K562 (cell line): ENCODE measurements around the gene RERE. TPM values are rescaled to one million over a fixed set of nuclear protein-coding genes. Genes with fewer than 3 reads are reported as not detected.
A peak's percentile ranks its signal among the peaks of the same experiment; 100 is the strongest.

Experiments used
- ATAC-seq: fragments of 200-7000 bp; cut with Tn5 transposase; 3 replicates; pipeline ENCODE4 v1.9.1; 2020; ENCODE audit warnings: moderate library complexity
- BruUV-seq: library from RNA; stranded (reverse); fragments of 400-500 nt; replicated peaks from 2 replicates; lab custom pipeline; 2021; lab: Mats Ljungman, UMichigan
- CTCF ChIA-PET: fragments of 300-600 bp; formaldehyde crosslinking; extraction: SDS; loops from one replicate; lab custom pipeline; 2021; ENCODE audit warnings: low intra/inter-chr PET ratio; lab: Yijun Ruan, JAX
- POLR2A ChIA-PET: fragments of 300-600, 350-650 bp; sonication (Branson Sonifier 250); formaldehyde crosslinking; extraction: SDS; loops from one replicate; lab custom pipeline; 2021; ENCODE audit warnings: antibody characterized with exemption, inconsistent platforms; lab: Yijun Ruan, JAX
- DNase-seq, 4 experiments: peaks; one replicate each; pipeline versions ENCODE4 v3.0.0 to v3.0.0-alpha.2; 2011 to 2018; ENCODE audit warnings: low spot score in 3 of 4, mixed read lengths in 3 of 4; ENCODE audit errors: extremely low read depth in 1 of 4
- FAIRE-seq: peaks from 2 replicates; lab custom pipeline; 2011; peaks lifted over from hg19 to GRCh38; lab: Jason Lieb, UNC
- H2AFZ ChIP-seq: 2 replicates; pipeline ENCODE4 v1.6.0; 2011; ENCODE audit warnings: low read depth, low read length, control low read depth, inconsistent platforms
- H3K27ac ChIP-seq: fragments of 200-600 bp; 3 replicates; pipeline ENCODE4 v1.8.0; 2011; ENCODE audit warnings: low read depth, mild to moderate bottlenecking, control low read depth, inconsistent platforms, low read length, moderate library complexity, mixed read lengths; ENCODE audit errors: extremely low read depth
- H3K27me3 ChIP-seq, 2 experiments: fragments of 300-600 bp in 1 of 2; 2 replicates in 1 of 2; 3 replicates in 1 of 2; pipeline versions ENCODE4 v1.6.0 to v1.8.0; 2011; ENCODE audit warnings: inconsistent platforms in 2 of 2, low read length in 2 of 2, mild to moderate bottlenecking in 1 of 2, mixed read lengths in 1 of 2, moderate library complexity in 1 of 2; ENCODE audit not compliant: control insufficient read depth in 2 of 2, insufficient read depth in 2 of 2
- H3K36me3 ChIP-seq: fragments of 300-600 bp; 3 replicates; pipeline ENCODE4 v1.8.0; 2011; ENCODE audit warnings: mild to moderate bottlenecking, low read length, inconsistent platforms; ENCODE audit not compliant: control insufficient read depth, insufficient read depth
- H3K4me1 ChIP-seq, 2 experiments: fragments of 200-600 bp in 1 of 2; replicated peaks in 1 of 2; 2 replicates in 1 of 2; 3 replicates in 1 of 2; pipeline versions ENCODE4 v1.5.1 to v1.8.0; 2011; ENCODE audit warnings: inconsistent platforms in 2 of 2, low read length in 2 of 2, mild to moderate bottlenecking in 1 of 2, mixed read lengths in 1 of 2, moderate library complexity in 1 of 2; ENCODE audit not compliant: control insufficient read depth in 2 of 2, insufficient read depth in 2 of 2
- H3K4me2 ChIP-seq: 2 replicates; pipeline ENCODE4 v1.6.1; 2011; ENCODE audit warnings: low read length, control low read depth, inconsistent platforms, mixed read lengths; ENCODE audit not compliant: insufficient read depth
- H3K4me3 ChIP-seq: fragments of 200-600 bp; sonication (generic), shearing (Covaris generic); 2 replicates; pipeline ENCODE4 v1.5.1; 2016; ENCODE audit warnings: control low read depth, inconsistent platforms
- H3K79me2 ChIP-seq: fragments of 200-600 bp; 3 replicates; pipeline ENCODE4 v1.8.0; 2011; ENCODE audit warnings: low read length, inconsistent platforms; ENCODE audit not compliant: control insufficient read depth, insufficient read depth
- H3K9ac ChIP-seq, 2 experiments: 2 replicates each; pipeline versions ENCODE4 v1.6.0 to v1.6.1; 2011; ENCODE audit warnings: low read depth in 2 of 2, low read length in 2 of 2, control low read depth in 1 of 2, inconsistent platforms in 1 of 2, mild to moderate bottlenecking in 1 of 2, mixed read lengths in 1 of 2; ENCODE audit not compliant: insufficient read depth in 1 of 2
- H3K9me1 ChIP-seq: one replicate; pipeline ENCODE4 v1.6.0; 2011; ENCODE audit warnings: inconsistent platforms, mild to moderate bottlenecking, low read length, moderate library complexity; ENCODE audit not compliant: control insufficient read depth, insufficient read depth
- H3K9me3 ChIP-seq: replicated peaks from 2 replicates; pipeline ENCODE4 v1.5.1; 2011; ENCODE audit warnings: low read depth, low read length, inconsistent platforms; ENCODE audit not compliant: control insufficient read depth, insufficient read depth
- H4K20me1 ChIP-seq: replicated peaks from 2 replicates; pipeline ENCODE4 v1.6.1; 2011; ENCODE audit warnings: low read length, inconsistent platforms, mixed read lengths; ENCODE audit not compliant: control insufficient read depth, insufficient read depth
- CEBPB ChIP-seq: fragments of 450-650 bp; IDR thresholded peaks from 2 replicates; pipeline ENCODE4 v1.6.1; 2016; ENCODE audit warnings: missing genetic modification characterization, missing compliant biosample characterization
- CHD1 ChIP-seq: fragments of 200-600 bp; sonication (generic); IDR thresholded peaks from one replicate; pipeline ENCODE4 v1.6.1; 2012; ENCODE audit warnings: mild to moderate bottlenecking, moderate library complexity, low read length, inconsistent platforms
- EGR1 ChIP-seq: fragments of 450-650 bp; conservative IDR thresholded peaks from 2 replicates; pipeline ENCODE4 v1.6.1; 2017; ENCODE audit warnings: mild to moderate bottlenecking
- FOXA3 ChIP-seq, 2 experiments: fragments of 450-650 bp in 1 of 2; sonication (generic) in 1 of 2; formaldehyde crosslinking; IDR thresholded peaks in 1 of 2; conservative IDR thresholded peaks in 1 of 2; 2 replicates each; pipeline versions ENCODE4 v1.4.0 to v1.8.0; 2020 to 2022; ENCODE audit warnings: mild to moderate bottlenecking in 2 of 2, missing genetic modification reagents in 1 of 2
- MLLT1 ChIP-seq, 2 experiments: fragments of 450-650 bp; IDR thresholded peaks; 2 replicates each; pipeline ENCODE4 v1.6.1; 2016
- NFIC ChIP-seq: fragments of 450-650 bp; IDR thresholded peaks from 2 replicates; pipeline ENCODE4 v1.6.1; 2017; ENCODE audit warnings: mild to moderate bottlenecking, inconsistent platforms
- WGBS: fragments of 100-300 bp; shearing (Covaris generic); methylation state at CpG from one replicate; pipeline ENCODE4 v1.1.6; 2016; ENCODE audit warnings: low coverage, mixed read lengths; ENCODE audit not compliant: insufficient coverage; ENCODE audit errors: missing lambda C conversion rate; 5-methylcytosine and 5-hydroxymethylcytosine counted together
- in situ Hi-C: fragments of 300-500 bp; cut with MboI; formaldehyde crosslinking; loops from 4 replicates; pipeline ENCODE4 v1.15.0; 2018; ENCODE audit warnings: inconsistent platforms, mixed read lengths
- intact Hi-C: fragments of 100-400 bp; cut with micrococcal nuclease; formaldehyde crosslinking; loops from 2 replicates; pipeline ENCODE4 v1.14.2; 2022
- polyA plus RNA-seq, 8 experiments: library from polyadenylated mRNA; depleted of rRNA in 4 of 8; stranded (reverse) in 5 of 8; unstranded in 3 of 8; fragments of >200 nt; fragmentation: Nextera tagmentation in 2 of 8; fragmentation: Illumina TruSeq in 1 of 8; extraction: Ambion mirVana in 2 of 8; extraction: Trizol in 1 of 8; gene quantifications; 2 replicates each; pipeline versions ENCODE4 v1.2.1 to v1.2.3, GENCODE V29; 2011 to 2014; ENCODE audit warnings: inconsistent platforms in 1 of 8, missing spikeins in 1 of 8
- total RNA-seq, 7 experiments: library from RNA; depleted of rRNA in 6 of 7; stranded (reverse); fragments of >200 nt in 6 of 7; fragmentation: Illumina TruSeq in 2 of 7; extraction: Trizol in 2 of 7; gene quantifications; 2 replicates each; pipeline versions ENCODE4 v1.2.1 to v1.2.3, GENCODE V29; 2011 to 2021; ENCODE audit warnings: low replicate concordance in 1 of 7

The RERE gene
- total and polyA plus RNA-seq, 9 of the 15 experiments (the other 6 are each of a cell fraction or from before 2014, with no cell fraction given), result 3.0 to 51.5 (median 13.4) TPM

DNA sequence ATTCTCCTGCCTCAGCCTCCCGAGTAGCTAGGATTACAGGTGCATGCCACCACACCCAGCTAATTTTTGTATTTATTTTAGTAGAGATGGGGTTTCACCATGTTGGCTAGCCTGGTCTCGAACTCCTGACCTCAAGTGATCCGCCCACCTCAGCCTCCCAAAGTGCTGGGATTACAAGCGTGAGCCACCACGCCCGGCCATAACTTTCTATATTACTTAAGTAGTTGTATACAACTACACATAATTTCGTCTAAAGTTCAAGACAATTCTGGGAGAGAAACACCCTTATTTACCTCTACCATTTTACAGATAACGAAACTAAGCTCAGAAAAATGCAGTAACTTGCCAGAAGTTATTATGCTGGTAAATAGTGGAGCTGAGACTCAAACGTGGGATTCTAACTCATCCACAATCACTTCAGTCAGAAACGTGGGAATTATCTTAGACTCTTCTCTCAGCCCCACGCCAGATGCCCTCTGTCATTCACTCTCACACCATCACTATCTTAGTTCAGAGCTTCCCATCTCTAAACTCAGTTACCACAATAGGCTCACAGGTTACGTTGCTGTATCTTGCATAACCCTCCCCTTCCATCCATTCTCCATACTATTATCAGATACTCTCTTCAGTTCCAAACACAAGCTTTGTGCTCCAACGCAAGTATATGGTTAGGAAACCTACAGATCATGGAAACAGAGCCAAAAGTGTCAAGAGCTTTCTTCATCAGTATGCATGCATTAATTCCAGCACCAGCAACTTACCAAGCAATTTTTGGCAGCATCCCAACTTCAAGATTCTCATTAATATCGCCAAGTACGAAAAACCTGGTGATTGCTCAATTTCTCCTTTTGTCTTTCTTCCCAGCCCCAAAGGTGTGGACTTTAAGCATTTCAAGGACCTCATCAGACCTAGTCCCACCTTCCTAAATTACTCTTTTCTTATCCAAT, 69.3 kb downstream of the RERE start:
- ChIA-PET POLR2A (interaction anchor here (0.6 to 2.1 kb wide), 7 partner anchors 9 to 266 kb away, joined by 3 to 7 read pairs (median 3); no protein-coding TSS in a partner anchor), CTCF (no interaction called here)

More for the DNA sequence above, 69.3 kb downstream of the RERE start:
- ATAC-seq (no peak), DNase-seq (no peak), FAIRE-seq (no peak)
- no peaks in the 10 kb centered on the region for H3K36me3 ChIP-seq
- no peak overlapping the region for H3K27ac ChIP-seq
- peaks cover 3% of the 10 kb centered on the region for H3K9me1 ChIP-seq
- no peak overlapping the region for H3K4me3 ChIP-seq
- H2AFZ ChIP-seq, result no peak overlapping the region
- no peaks in the 10 kb centered on the region for H4K20me1 ChIP-seq
- H3K4me2 ChIP-seq, result no peak overlapping the region
- H3K9ac ChIP-seq, result no peak overlapping the region
- intact Hi-C loops (no loop called here), in situ Hi-C loops (no loop called here)
- no TSS peak for BruUV-seq
- H3K27me3 ChIP-seq, result no peaks in the 10 kb centered on the region
- peaks cover 24% of the 10 kb centered on the region for H3K79me2 ChIP-seq
- WGBS, result 68% methylated on average over 15 of the region's 15 CpGs
- peaks cover 5 to 6% of the 10 kb centered on the region in 2 experiments; a peak in 3 of 5 replicates for H3K4me1 ChIP-seq
- TF ChIP-seq CEBPB (tag), result peak; percentile 33; the same call in 1 of the 2 replicates
- no peak for TF ChIP-seq MLLT1 (IDR thresholded peaks at IDR 0.05)
- TF ChIP-seq CHD1, result no peak
- TF ChIP-seq EGR1, result 0 out of 2 replicates have a peak, but pooled peaks have one; percentile 8
- TF ChIP-seq FOXA3 (CRISPR knock-in tag; conservative IDR thresholded peaks at IDR 0.05 in 1 of 2, IDR thresholded peaks at IDR 0.05 in 1 of 2), result no peak
- peak; percentile 70 for TF ChIP-seq NFIC
- no peaks in the 10 kb centered on the region for H3K9me3 ChIP-seq
